Fibroblast of mammary gland (primary cell): Measurements from ENCODE around the gene HSD3B1.
A peak's percentile ranks its signal among the peaks of the same experiment; 100 is the strongest.

Source experiments
- DNase-seq: peaks from one replicate; pipeline ENCODE4 v3.0.0-alpha.2; 2010; ENCODE audit warnings: low read depth
- H3K4me3 ChIP-seq: 2 replicates; pipeline ENCODE4 v1.5.1; 2011; ENCODE audit warnings: low read depth, mild to moderate bottlenecking, low read length, moderate library complexity; ENCODE audit not compliant: control insufficient read depth
- CTCF ChIP-seq: conservative IDR thresholded peaks from 2 replicates; pipeline ENCODE4 v1.5.1; 2011; ENCODE audit warnings: low read depth, low read length, inconsistent platforms; ENCODE audit not compliant: control insufficient read depth, insufficient read depth

HSD3B1 gene

GRCh38 chr1:119475866-119476439, 31.1 kb upstream of the HSD3B1 start:
- H3K4me3 ChIP-seq = no peak overlapping the region
- TF ChIP-seq CTCF = peak; percentile 75
- peak; percentile 29 for DNase-seq

GRCh38 chr1:119477710-119478109, 29.3 kb upstream of the HSD3B1 start:
- H3K4me3 ChIP-seq = no peak overlapping the region
- DNase-seq = no peak
- TF ChIP-seq CTCF = no peak

- DNase-seq = no peak
- TF ChIP-seq CTCF = no peak
- H3K4me3 ChIP-seq = no peak overlapping the region
Measured at GRCh38 chr1:119480175-119480574, 26.8 kb upstream of the HSD3B1 start.

- TF ChIP-seq CTCF = no peak
- no peak for DNase-seq
- H3K4me3 ChIP-seq = no peak overlapping the region
Measured at GRCh38 chr1:119481951-119482350, 25.1 kb upstream of the HSD3B1 start.

- no peak for DNase-seq
- TF ChIP-seq CTCF = no peak
- H3K4me3 ChIP-seq = no peak overlapping the region
Measured at GRCh38 chr1:119482517-119483425, 24.2 kb upstream of the HSD3B1 start.

GRCh38 chr1:119483441-119484200, 23.4 kb upstream of the HSD3B1 start:
- no peak for TF ChIP-seq CTCF

More at GRCh38 chr1:119483441-119484200, 23.4 kb upstream of the HSD3B1 start:
- no peak for DNase-seq
- H3K4me3 ChIP-seq = no peak overlapping the region
